ENCODE data around the gene MAIP1. TPM values are rescaled to one million over a fixed set of nuclear protein-coding genes. Genes with fewer than 3 reads are reported as not detected.

Gene MAIP1
- total RNA-seq, 1 experiment from 2014 or later, result 32.3 TPM

GRCh38 chr2:199928626-199929025, 26.8 kb upstream of the MAIP1 start:
- Mint-ChIP-seq H3K27me3 (ENCODE audit: low read depth) (no peaks in the 10 kb centered on the region), H3K27ac (peak overlapping the region; percentile 4 to 89 (median 41); a peak in 5 of 7 replicates), H3K4me1 (peaks cover 27 to 30% of the 10 kb centered on the region in 2 experiments), H3K9me3 (no peaks in the 10 kb centered on the region), H3K36me3 (ENCODE audit: insufficient read depth in 1 of 3, low read depth in 3 of 3) (peaks cover 16 to 54% (median 42%) of the 10 kb centered on the region in 3 experiments; a peak in 6 of 7 replicates), H3K4me3 (no peak overlapping the region)
- no peak overlapping the region for H3K4ac ChIP-seq (ENCODE audit: low read depth, low read length)
- no peak overlapping the region for H4K91ac ChIP-seq (ENCODE audit: insufficient read length, low read depth, low read length)
- no peak overlapping the region for H2AK5ac ChIP-seq (ENCODE audit: insufficient read length, low read length)
- TF ChIP-seq CTCF (conservative IDR thresholded peaks at IDR 0.05), result no peak
- no peak overlapping the region for H3K18ac ChIP-seq (ENCODE audit: insufficient read length, low read depth, low read length)
- no peaks in the 10 kb centered on the region for H3K79me1 ChIP-seq (ENCODE audit: insufficient read depth, low read depth, low read length, poor library complexity, severe bottlenecking)
- H3T11ph ChIP-seq (ENCODE audit: low read length), result no peak overlapping the region
- DNase-seq, result no peak
- no peak overlapping the region for H3K23ac ChIP-seq (ENCODE audit: insufficient read length, low read depth, low read length)
- no peak overlapping the region for H2BK20ac ChIP-seq (ENCODE audit: low read depth, low read length, poor library complexity, severe bottlenecking)
- H2BK5ac ChIP-seq (ENCODE audit: insufficient read length, low read length), result no peak overlapping the region
- no peak overlapping the region for H4K8ac ChIP-seq (replicated peaks; ENCODE audit: insufficient read length, low read depth, low read length)
- no peak overlapping the region for H2BK120ac ChIP-seq (ENCODE audit: low read depth, low read length, poor library complexity, severe bottlenecking)
- H3K56ac ChIP-seq (ENCODE audit: insufficient read length, low read depth, low read length), result no peak overlapping the region
- no peak overlapping the region for H2BK12ac ChIP-seq (ENCODE audit: insufficient read length, low read depth, low read length)
- H2BK15ac ChIP-seq (ENCODE audit: low read depth, low read length), result no peak overlapping the region
- H4K5ac ChIP-seq (ENCODE audit: insufficient read length, low read depth, low read length), result no peak overlapping the region
- no peaks in the 10 kb centered on the region for H4K20me1 ChIP-seq (ENCODE audit: control insufficient read depth, insufficient read depth, insufficient read length)
- no peaks in the 10 kb centered on the region for H3K23me2 ChIP-seq (ENCODE audit: insufficient read length, low read depth, low read length, poor library complexity, severe bottlenecking)
- H3K9ac ChIP-seq (ENCODE audit: extremely low read depth, insufficient read length, low read length), result no peak overlapping the region
- no peak overlapping the region for H3K4me2 ChIP-seq (ENCODE audit: insufficient read depth, insufficient read length, low read length)
- H3K27me3 ChIP-seq (ENCODE audit: insufficient read depth, low read length), result no peaks in the 10 kb centered on the region
- H3K14ac ChIP-seq (ENCODE audit: insufficient read depth, low read length), result no peak overlapping the region
- no peaks in the 10 kb centered on the region for H3K9me3 ChIP-seq (ENCODE audit: control insufficient read depth, low read depth, low read length)
- H3K79me2 ChIP-seq (ENCODE audit: insufficient read depth, low read length), result no peaks in the 10 kb centered on the region; the same call in 1 of the 2 replicates
- no peaks in the 10 kb centered on the region for H3K4me1 ChIP-seq (ENCODE audit: insufficient read depth, low read length)
- no peak overlapping the region for H2AFZ ChIP-seq (ENCODE audit: low read length)
- no peak overlapping the region for H3K27ac ChIP-seq (ENCODE audit: insufficient read length, low read depth, low read length)
